HG02840 (cell line): ENCODE data around the gene MIPEP.
"Not testable (repeated sequence)": the region's sequence is repeated elsewhere in the genome, so short reads cannot be mapped to it uniquely, and the experiment has no call there.

ENCODE experiments used
- ATAC-seq: cut with Tn5 transposase; IDR thresholded peaks from one replicate; pipeline ENCODE4 v1.9.1; 2021; ENCODE audit warnings: mild to moderate bottlenecking, moderate library complexity, moderate number of reproducible peaks; ENCODE audit not compliant: unreplicated experiment, low FRiP score

MIPEP gene

DNA sequence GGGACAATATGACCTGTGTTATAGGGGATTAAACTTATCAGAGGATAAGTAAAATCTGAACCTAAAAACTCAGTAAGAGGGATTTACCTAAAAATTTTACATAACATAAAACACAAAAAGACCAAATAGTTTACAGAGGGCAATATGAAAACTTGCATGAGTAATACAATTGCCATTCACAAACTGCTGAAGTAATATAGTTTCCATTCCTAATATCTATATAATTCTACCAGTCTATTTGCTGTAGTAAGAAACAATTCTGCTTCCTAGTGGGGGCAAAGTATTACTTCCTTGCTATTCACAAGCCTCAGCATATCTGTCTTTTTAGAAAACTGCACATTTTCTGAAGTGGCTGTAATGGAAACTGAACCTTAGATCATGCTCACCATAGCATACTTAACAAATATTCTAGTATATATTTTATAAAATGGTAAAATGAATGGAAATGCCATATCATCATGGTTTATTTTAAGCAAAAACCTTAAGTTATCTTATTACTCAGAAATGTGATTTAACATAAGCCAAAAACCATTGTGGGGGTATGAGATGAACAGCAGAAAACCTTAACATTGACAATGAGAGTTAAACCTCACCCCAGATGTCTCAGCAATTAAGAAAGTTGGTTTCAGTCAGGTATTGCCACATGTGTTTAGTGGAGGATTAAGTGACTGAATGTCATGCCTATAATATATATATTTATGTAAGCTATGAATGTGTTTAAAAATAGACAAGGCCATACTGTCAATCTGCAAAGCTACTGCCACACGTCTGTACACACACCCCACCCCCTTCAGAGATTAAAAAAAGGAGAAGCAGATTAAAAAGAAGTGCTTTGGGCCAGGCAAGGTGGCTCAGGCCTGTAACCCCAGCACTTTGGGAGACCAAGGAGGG is 136.8 kb downstream of the MIPEP start:
- ATAC-seq = peak; percentile 51

DNA sequence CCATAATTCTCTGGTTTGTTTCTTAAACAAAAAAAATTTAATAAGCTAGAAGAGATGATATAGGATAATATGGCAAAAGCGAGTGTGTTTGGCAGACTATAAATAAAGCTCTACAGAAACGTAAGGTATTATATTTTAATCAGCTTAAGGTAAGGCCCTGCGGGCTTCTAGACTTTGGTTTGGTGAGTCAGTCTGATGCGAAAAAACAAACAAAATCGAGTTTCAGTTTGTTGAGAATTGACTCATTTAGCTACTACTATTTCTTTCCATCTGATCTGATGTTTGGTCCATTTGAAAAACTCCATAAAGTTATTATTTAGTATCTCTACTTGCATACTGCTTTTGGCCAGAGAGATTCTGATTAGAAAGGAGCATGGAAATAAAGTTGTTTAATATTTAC is 138.0 kb downstream of the MIPEP start:
- ATAC-seq = no peak

DNA sequence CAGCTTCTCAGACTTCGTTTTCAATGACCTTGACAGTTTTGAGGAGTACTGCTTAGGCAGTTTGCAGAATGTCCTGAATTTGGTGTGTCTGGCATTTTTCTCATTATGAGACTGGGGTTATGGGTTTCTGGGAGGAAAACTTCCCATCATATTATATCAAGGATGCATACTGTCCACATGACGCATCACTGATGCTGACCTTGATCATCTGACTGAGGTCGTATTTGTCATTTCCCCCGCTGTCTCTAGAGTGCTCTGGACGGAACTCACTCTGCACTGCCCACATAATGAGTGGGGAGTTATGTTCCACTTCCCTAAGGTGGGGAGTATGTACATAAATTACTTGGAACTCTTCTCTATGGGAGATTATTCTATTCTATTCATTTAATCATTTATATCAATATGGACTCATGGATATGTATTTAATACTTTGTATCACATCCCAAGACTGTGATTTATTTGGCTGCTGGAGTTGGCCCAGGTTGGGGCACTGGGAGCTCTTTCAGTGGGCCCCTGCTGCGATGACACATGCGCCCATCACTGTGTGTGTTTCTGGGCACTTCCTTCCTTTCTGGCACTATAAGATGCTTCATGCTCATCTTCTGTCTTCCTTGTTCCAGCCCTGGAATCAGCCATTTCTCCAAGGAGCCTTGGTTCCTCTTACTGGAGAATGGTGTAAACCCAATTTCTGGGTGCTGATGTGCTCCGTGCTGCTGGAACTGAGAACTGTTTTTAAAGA is 138.6 kb downstream of the MIPEP start:
- ATAC-seq = no peak

DNA sequence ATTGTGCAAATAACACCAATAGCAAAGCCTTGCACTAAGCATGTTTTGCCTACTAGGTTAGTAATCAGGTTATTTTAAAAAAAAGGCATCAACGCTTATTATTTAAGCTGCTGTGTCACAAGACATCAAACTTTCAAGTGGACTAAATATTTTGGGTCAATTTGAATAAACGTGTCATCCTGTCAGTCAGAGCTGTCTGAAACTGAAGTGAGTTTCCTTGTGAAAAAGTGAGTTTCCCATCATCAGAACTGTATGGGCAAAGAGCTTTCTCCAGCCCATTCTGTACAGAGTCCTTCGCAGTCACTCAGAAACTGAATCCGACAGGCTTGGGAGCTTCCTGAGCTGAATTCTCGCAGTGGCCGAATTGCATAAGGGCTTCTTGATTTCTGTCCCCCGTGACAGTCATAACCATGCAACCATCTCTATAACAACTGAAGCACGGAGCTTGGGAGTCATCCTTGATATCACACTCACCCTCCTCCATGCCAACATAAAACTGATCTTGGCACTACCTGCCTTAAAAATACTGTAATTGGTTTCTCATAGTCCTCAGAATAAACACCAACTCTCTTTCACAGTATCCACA is 139.8 kb downstream of the MIPEP start:
- ATAC-seq = no peak

DNA sequence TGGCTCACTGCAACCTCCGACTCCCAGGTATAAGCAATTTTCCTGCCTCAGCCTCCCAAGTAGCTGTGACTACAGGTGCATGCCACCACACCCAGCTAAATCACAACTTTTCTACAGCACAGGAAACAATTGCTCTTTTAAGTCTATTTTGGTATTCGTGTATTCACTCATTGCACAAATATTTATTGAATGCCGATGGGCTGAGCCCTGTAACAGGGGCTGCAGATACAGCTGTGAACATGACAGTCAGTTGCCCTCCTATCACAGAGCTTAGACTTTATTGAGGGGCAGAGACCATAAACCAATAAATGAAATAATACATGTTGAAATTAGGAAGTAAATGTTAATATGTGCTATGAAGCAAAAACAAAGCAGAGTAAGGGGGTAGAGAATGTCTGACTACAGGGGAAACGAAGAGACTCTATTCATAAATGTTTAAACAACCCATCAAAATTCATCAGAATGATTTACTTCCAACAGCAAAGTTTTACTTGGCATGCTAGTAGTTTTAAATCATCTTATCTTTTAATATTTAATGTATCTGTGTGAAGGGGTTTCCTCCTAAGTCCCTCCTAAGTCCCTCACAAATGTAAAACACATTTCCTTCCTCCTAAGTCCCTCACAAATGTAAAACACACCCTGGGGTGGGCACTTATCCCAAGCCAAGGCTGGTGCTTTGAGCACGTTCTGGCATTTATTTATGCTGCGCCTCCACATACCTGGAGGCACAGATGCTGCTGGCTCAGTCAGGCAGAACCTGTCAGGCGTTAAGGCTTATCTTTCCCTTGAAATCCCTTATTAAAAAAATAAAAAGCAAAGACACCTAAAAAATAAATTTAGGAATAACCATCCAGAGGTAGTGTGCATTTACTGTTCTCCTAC is 140.8 kb downstream of the MIPEP start:
- ATAC-seq = no peak

DNA sequence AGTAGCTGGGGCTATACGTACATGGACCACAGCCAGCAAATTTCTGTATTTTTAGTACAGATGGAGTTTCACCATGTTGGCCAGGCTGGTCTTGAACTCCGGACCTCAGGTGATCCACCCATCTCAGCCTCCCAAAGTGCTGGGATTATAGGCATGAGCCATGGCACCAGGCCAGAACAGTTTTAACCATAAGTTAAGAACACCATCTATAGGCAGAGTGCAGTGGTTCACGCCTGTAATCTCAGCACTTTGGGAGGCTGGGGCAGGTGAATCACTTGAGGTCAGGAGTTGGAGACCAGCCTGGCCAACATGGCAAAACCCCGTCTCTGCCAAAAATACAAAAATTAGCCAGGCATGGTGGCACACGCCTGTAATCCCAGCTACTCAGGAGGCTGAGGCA is 143.1 kb downstream of the MIPEP start:
- not testable (repeated sequence) for ATAC-seq

DNA sequence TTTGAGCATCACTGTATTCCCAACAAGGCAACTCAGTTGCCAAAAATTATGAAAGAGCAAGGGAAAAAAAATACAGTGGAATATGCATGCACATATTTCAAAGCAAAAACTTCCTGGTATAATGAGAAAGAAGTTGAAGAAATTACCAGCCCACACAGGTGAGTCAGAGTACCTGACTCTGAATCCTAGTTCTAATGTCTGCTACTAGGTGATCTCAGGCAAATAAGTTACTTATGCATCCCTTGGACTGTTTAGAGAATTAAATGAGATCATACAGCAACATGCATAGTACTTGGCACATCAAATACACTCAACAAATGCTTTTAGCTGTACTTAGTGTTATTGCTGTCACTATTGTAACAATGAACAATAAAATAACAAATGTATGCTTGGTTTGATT is 144.9 kb downstream of the MIPEP start:
- ATAC-seq = no peak

DNA sequence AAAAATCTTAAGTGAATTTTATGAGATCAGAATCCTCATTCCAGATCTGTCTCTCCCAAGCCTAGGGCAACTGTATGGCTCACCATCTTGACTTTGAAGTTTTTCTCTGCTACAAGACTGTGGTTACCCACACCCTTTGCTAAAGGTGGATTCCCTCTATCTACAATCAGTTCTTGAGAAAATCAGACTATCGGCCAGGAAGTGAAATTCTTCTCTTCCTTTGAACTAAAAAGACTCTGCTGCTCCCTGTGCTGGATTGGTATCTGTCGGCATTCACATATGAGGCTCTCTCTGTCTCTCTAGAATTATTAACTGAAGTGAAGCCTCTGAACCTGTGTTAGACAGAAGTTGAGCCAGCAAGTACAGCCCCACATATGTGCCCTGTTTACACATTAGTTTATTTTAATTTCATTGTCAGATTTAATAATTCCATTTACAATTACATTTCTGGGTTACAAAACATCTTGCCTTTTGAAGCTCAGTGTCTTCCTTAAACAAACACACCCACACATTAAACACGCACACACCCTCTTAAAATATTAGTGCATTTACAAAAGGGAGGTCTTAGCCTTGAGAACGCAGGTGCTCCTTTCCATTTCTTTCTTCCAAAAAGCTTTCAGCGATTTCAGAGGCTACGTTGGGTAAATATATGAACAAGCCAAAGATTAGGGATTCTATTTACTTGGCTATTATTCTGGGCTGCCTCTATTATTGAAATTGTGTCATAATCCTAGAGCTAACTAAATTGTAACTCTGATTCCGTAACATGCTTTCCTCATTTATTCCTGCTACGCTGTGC is 145.7 kb downstream of the MIPEP start:
- no peak for ATAC-seq

DNA sequence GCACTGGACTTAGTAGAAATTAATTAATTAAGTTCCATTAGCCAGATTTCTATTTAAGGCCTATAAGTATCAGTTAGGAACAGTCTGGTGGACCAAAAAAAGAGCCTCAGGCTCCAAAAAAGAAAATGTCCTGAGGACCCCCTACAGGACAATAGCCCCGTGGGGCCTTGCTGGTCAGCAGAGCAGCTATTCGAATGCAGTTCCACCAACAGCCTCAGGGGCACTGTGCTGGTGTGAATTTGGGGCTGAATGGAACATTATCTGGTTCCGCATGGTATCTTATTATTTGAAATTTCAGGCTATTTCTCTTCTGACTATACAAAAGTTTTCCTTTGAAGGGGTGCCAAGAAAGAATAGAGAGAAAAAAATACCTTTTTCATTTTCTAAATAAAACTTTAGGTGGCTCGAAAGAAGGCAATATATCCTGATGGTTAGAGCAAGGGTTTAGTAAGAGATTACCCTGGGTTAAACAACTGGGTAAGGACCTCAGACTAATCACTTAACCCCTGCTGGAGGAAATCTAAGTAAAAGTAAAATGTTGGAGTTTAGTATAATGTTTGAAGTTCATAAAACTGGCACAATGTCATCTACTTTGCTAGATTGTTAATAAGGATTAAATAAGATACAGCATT is 147.2 kb downstream of the MIPEP start:
- no peak for ATAC-seq

DNA sequence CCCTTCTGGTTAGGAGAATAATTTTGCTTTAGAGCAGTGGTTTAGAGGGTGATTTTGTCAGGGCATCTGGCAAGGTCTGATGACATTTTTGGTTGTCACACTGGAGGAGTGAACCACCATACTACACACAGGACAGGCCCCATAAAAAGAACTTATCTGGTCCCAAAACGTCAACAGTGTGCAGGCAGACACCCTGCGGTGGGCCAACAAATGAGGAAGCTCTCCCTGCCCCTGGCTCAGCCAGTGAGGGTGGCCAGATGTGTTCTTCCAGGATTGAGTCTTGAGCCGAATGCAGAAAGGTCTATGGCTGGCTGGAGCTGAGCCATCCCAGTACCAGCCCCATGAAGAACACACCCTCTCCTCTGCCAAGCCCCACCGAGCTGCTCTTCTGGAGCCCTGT is 149.2 kb downstream of the MIPEP start:
- ATAC-seq = no peak

DNA sequence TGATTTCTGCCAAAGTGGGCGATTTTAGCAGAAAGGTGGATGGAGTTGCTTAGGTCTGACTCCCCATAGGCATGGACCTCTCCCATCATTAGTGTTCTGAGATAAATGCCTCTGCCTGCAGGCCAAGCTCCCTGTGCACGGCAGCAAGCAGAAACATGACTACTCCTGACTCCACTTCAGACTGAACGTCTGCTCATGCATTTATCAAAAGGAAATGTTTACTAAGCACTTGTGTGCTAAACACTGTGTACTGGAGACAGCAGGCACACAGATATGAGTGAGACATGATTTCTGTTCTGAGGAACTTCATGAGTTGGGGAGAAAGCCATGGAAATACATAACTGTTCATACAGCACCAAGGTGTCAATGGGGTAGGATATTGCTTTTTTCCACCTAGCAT is 149.6 kb downstream of the MIPEP start:
- ATAC-seq = no peak

DNA sequence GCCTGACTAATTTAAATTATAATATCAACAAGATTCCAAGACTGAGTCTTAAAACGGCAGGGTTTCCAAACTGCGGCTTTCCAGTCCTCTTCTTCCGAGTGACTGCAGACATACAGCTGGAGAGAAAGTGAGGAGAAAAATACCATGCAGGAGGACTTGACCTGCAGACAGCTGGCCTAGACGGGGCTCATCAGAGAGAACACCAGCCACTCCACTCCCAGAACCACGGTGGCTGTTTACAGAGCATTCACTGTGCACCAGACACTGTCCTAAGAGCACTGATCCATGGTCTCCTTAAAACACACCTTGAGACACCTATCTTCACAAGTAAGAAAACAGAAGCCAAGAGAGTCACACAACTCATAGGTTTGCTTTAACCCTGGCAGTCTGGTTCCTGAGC is 152.7 kb downstream of the MIPEP start:
- no peak for ATAC-seq

DNA sequence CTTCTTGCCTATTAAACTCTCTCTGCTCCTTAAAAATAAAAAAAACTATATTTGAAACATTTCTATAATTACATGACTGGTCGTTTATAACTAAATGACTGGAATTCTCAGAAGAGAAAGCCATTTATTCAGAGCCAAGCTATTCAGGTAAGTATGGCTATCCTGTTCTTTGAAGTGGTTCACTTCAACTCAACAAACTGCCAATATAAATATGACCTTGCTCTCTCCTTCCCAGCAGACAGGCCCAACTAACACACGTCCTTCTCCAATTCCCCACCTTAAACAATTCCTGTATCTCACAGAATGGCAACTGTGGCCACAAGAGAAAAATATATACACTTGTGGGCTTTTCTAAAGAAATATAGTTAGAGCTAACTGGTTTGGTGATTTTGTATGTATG is 153.9 kb downstream of the MIPEP start:
- ATAC-seq = no peak

DNA sequence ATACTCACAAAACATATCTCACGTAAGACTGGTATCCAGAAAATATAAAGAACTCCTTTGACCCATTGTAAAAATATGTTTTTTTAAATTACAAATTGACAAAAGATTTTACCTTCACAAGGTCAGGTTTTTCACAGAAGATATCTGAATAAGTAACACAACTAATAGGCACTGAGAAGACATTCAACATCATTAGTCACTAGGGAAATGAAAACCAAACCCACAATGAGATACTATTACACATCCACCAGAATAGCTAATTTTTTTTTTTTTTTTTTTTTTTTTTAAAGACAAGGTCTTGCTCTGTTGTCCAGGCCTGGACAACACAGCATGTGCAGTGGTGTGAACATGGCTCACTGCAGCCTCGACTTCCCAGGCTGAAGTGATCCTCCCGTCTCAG is 157.5 kb downstream of the MIPEP start:
- no peak for ATAC-seq

DNA sequence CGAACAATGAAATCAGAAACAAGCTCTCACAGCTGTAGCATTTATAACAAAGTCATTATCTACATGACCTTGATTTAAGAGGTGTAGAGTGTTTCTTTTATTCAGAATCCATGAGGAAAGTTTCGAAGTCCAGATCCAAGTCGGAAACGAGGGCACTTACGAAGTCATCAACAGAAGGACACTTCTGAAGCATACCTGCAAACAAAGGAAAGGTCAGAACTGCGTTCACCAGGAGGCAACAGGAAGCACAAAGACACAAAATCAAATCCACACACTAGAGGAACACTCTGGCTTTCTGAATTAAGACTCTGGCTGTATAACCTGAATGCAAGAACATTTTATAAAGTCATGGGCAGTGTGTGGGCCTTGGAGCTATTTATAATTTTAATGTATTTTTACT is 158.9 kb downstream of the MIPEP start:
- ATAC-seq = no peak

DNA sequence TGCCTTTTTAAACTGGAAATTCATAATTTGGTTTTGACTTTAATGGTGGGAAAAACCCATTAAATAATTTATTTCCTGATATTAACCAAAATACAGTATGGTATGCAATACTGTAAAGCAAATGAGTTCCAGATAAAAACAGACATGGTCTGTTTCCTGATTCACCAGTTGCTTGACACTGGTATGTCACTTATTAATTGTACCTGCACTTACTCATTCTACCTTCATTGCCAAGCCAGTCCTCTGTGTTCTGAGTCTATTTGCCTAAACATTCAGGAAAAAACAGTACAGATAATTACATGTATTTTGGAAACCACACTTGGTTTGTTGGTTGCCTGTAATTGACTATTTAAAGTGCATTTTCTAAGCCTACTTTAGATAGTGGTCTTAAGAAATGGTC is 159.7 kb downstream of the MIPEP start:
- no peak for ATAC-seq

DNA sequence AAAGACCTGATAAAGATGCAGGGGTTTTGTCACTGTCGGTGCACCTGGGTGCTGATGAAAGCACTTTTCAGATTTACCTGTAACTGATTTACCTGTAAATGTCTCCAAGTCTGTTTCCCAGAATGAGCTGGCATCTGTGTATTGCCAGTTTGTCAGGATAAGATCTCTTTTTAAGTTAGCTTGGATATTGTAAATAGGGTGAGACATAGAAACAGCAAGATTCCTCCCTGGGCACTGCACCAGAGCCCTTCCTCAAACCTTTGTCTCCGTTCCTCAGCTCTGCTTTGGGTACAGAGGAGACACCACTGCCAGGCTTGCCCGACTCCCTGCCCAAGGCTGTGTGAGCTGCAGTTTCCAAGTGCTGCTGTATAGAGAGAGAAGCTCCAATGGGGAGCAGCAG is 160.4 kb downstream of the MIPEP start:
- no peak for ATAC-seq

DNA sequence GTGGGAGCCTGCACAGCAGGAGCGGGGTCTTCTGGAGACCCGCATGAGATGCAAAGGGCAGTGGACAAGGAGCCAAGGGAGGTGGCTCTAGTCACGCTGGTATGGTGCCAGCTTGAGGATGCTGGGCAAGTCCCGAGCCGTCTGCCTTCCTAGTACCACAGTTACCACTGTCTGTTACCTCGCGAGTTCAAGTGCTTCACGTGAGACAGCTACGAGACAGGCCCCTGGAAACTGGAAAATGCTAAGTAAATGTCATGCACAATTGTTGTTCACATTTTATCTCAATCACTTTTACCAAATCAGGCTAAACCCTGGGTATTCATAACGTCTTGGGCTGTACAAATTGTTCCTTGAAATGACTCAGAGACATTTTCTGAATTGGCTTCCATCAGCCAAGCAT is 163.3 kb downstream of the MIPEP start:
- ATAC-seq = no peak

DNA sequence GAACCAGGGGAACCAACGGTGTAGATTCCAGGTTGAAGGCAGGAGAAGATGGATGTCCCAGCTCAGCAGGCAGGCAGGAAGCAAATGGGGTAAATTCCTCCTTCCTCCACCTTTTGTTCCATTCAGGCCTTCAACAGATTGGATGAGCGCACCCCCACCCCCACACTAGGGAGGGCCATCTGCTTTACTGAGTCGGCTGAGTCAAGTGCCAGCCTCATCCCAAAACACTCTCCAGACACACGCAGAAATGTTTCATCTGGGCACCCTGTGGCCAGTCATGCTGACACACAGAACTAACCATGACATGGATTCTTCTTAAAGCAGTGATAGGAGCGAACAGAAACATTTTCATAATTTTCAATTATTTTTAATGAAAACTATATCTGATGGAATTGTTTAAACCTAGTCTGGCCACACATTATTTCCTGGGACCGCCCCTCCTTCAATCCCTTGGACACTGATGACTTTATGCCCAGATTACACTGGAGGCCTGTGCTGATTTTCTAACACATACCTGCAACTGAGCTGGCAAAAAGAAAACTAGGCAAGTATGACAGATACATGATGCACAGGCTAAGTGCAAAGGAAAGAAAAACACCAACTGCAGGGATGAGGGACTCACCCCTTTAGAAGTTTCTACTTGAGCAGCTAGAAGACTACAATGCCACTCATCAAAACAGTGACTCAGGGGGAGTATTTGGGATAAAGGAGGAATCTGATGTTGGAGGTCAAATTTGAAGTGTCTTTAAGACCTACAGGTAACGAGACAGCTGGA is 164.8 kb downstream of the MIPEP start:
- ATAC-seq = no peak
